B cell (primary cell): Measurements from ENCODE around the gene FTO. TPM values are rescaled to one million over a fixed set of nuclear protein-coding genes. Genes with fewer than 3 reads are reported as not detected.

ENCODE experiments used
- ATAC-seq: fragments of 200-7000 bp; cut with Tn5 transposase; one replicate; pipeline ENCODE4 v1.10.0; 2021; ENCODE audit warnings: low read depth, mild to moderate bottlenecking, moderate number of reproducible peaks, moderate library complexity
- CTCF ChIA-PET: fragments of 350-600 bp; sonication (Branson Sonifier 250); formaldehyde crosslinking; loops from one replicate; lab custom pipeline; 2021; ENCODE audit warnings: antibody characterized with exemption, inconsistent platforms; lab: Charles Lee
- POLR2A ChIA-PET: fragments of 350-600 bp; sonication (Branson Sonifier 250); formaldehyde crosslinking; loops from one replicate; lab custom pipeline; 2021; ENCODE audit warnings: antibody characterized with exemption; lab: Charles Lee
- DNase-seq: peaks from one replicate; pipeline ENCODE4 v3.0.0; 2013
- H2AFZ ChIP-seq: 2 replicates; pipeline ENCODE4 v1.6.1; 2012; ENCODE audit warnings: mild to moderate bottlenecking, low read depth, low read length; ENCODE audit not compliant: insufficient read depth, poor library complexity, severe bottlenecking
- H3K27ac ChIP-seq, 2 donors: 1 replicate in 1 of 2; 2 replicates in 1 of 2; pipeline ENCODE4 v1.5.1; 2012 to 2013; ENCODE audit warnings: low read length in 2 of 2, mild to moderate bottlenecking in 2 of 2, moderate library complexity in 1 of 2
- H3K27me3 ChIP-seq, 4 experiments: fragments of 200-600 bp in 1 of 4; sonication (generic) in 1 of 4; replicated peaks in 1 of 4; 1 replicate in 2 of 4; 2 replicates in 2 of 4; pipeline versions ENCODE4 v1.6.1 to v1.7.0; 2013 to 2016; ENCODE audit warnings: low read length in 3 of 4, mild to moderate bottlenecking in 2 of 4, mixed read lengths in 1 of 4, moderate library complexity in 1 of 4; ENCODE audit not compliant: insufficient read depth in 4 of 4, control insufficient read depth in 3 of 4; ENCODE audit errors: control extremely low read depth in 1 of 4
- H3K36me3 ChIP-seq, 2 experiments: replicated peaks in 1 of 2; 1 replicate in 1 of 2; 2 replicates in 1 of 2; pipeline versions ENCODE4 v1.6.1 to v1.7.1; 2013; ENCODE audit warnings: low read length in 1 of 2; ENCODE audit not compliant: insufficient read depth in 2 of 2, control insufficient read depth in 1 of 2; ENCODE audit errors: control extremely low read depth in 1 of 2, extremely low read depth in 1 of 2
- H3K4me1 ChIP-seq, 2 donors: fragments of 200-600 bp in 1 of 2; sonication (generic) in 1 of 2; 1 replicate in 1 of 2; 2 replicates in 1 of 2; pipeline versions ENCODE4 v1.5.1 to v1.6.1; 2013 to 2017; ENCODE audit warnings: low read length in 2 of 2; ENCODE audit not compliant: control insufficient read depth in 2 of 2, insufficient read depth in 2 of 2
- H3K4me2 ChIP-seq: replicated peaks from 2 replicates; pipeline ENCODE3; 2012; ENCODE audit warnings: mild to moderate bottlenecking, low read depth, low read length; ENCODE audit not compliant: poor library complexity, severe bottlenecking
- H3K4me3 ChIP-seq, 5 experiments: fragments of 200-600 bp in 1 of 5; sonication (generic) in 1 of 5; 1 replicate in 3 of 5; 2 replicates in 2 of 5; pipeline versions ENCODE4 v1.5.1 to v1.7.0; 2011 to 2016; ENCODE audit warnings: low read length in 4 of 5, mild to moderate bottlenecking in 4 of 5, low read depth in 2 of 5, control low read depth in 1 of 5, moderate library complexity in 1 of 5; ENCODE audit not compliant: insufficient read depth in 1 of 5; ENCODE audit errors: control extremely low read depth in 1 of 5, extremely low read depth in 1 of 5
- H3K79me2 ChIP-seq: fragments of 200-600 bp; sonication (generic); one replicate; pipeline ENCODE4 v1.6.0; 2016; ENCODE audit warnings: low read length; ENCODE audit not compliant: control insufficient read depth, insufficient read depth
- H3K9ac ChIP-seq: fragments of 200-600 bp; sonication (generic); 2 replicates; pipeline ENCODE4 v1.6.1; 2017; ENCODE audit warnings: mild to moderate bottlenecking, low read length, moderate library complexity
- H3K9me3 ChIP-seq, 3 donors: one replicate each; pipeline versions ENCODE4 v1.6.1 to v1.7.1; 2013; ENCODE audit warnings: low read length in 2 of 3; ENCODE audit not compliant: control insufficient read depth in 2 of 3, insufficient read depth in 1 of 3; ENCODE audit errors: control extremely low read depth in 1 of 3
- H4K20me1 ChIP-seq: 2 replicates; pipeline ENCODE4 v1.6.0; 2012; ENCODE audit warnings: mild to moderate bottlenecking, low read length; ENCODE audit not compliant: insufficient read depth, control insufficient read depth, poor library complexity, severe bottlenecking
- H3K27ac Mint-ChIP-seq: one replicate; pipeline ENCODE4 v1.8.0; 2021; ENCODE audit warnings: mixed read lengths
- H3K27me3 Mint-ChIP-seq: one replicate; pipeline ENCODE4 v1.8.0; 2021; ENCODE audit warnings: mixed read lengths
- H3K4me1 Mint-ChIP-seq: one replicate; pipeline ENCODE4 v1.8.0; 2021; ENCODE audit warnings: mixed read lengths
- H3K4me3 Mint-ChIP-seq: one replicate; pipeline ENCODE4 v1.8.0; 2021; ENCODE audit warnings: mixed read lengths
- H3K9me3 Mint-ChIP-seq: one replicate; pipeline ENCODE4 v1.8.0; 2022; ENCODE audit warnings: mixed read lengths; ENCODE audit not compliant: insufficient read depth
- EZH2 ChIP-seq: IDR thresholded peaks from 2 replicates; pipeline ENCODE4 v1.6.1; 2012; ENCODE audit warnings: borderline replicate concordance, low read depth, mild to moderate bottlenecking, moderate library complexity, low read length; ENCODE audit not compliant: insufficient read depth, poor library complexity, severe bottlenecking
- WGBS: methylation state at CpG from one replicate; pipeline ENCODE4 v1.1.5; 2013; ENCODE audit warnings: missing lambda C conversion rate; ENCODE audit not compliant: insufficient coverage; 5-methylcytosine and 5-hydroxymethylcytosine counted together
- intact Hi-C: fragments of 100-400 bp; cut with micrococcal nuclease; formaldehyde crosslinking; loops from one replicate; pipeline ENCODE4 v1.10.0; 2022
- polyA plus RNA-seq: library from polyadenylated mRNA; depleted of rRNA; stranded (reverse); fragments of >200 nt; gene quantifications from 2 replicates; pipeline ENCODE4 v1.2.3, GENCODE V29; 2012
- total RNA-seq, 2 donors: library from RNA; stranded (reverse); fragments of 120-200 nt in 1 of 2; gene quantifications; 1 replicate in 1 of 2; 2 replicates in 1 of 2; pipeline versions ENCODE4 v1.2.3 to v1.2.4, GENCODE V29; 2013 to 2022
- TF ChIP-seq, protein P1 (sequence below): fragments of 200-600 bp; IDR thresholded peaks from one replicate; pipeline ENCODE4 v1.8.0; 2022; ENCODE audit warnings: antibody characterized with exemption, mild to moderate bottlenecking

FTO gene
- total and polyA plus RNA-seq, 2 donors (not counting 1 experiment from before 2014, with no cell fraction given), result 26.5 to 68.5 TPM

DNA sequence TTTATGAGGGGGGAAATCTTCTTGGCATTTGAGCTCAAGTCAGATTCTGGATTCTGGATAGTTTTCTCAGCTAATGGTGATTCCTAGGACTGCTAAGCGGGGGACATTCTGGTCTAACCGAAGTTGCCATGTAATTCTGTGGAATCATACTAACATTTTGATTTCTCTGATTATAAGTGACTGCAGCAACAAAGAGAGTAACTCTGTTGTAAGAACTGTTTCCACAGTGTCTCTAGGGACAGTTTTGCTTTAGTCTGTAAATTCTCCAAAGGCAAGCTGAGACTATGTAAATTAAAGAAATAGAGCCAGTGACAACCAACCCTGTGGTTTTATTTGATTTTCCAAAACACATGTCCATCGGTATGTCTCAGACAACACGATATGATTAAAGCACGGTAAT, 296.4 kb downstream of the FTO start:
- ATAC-seq (no peak), DNase-seq (no peak)
- Histone ChIP-seq H3K9me3 (no peaks in the 10 kb centered on the region), H3K4me3 (no peak overlapping the region), H2AFZ (no peak overlapping the region), H3K27ac (no peak overlapping the region), H3K4me1 (no peaks in the 10 kb centered on the region), H4K20me1 (no peaks in the 10 kb centered on the region), H3K27me3 (no peaks in the 10 kb centered on the region), H3K4me2 (no peak overlapping the region), H3K9ac (no peak overlapping the region), H3K36me3 (no peaks in the 10 kb centered on the region), H3K79me2 (no peaks in the 10 kb centered on the region)
- no CpG with 5 or more reads among the region's 5 CpGs for WGBS
- Mint-ChIP-seq H3K4me1 (no peaks in the 10 kb centered on the region), H3K4me3 (no peak overlapping the region), H3K9me3 (no peaks in the 10 kb centered on the region), H3K27me3 (no peaks in the 10 kb centered on the region), H3K27ac (no peak overlapping the region)
- ChIA-PET POLR2A (no interaction called here), CTCF (no interaction called here)
- intact Hi-C loops, result no loop called here
- no peak for TF ChIP-seq EZH2

DNA sequence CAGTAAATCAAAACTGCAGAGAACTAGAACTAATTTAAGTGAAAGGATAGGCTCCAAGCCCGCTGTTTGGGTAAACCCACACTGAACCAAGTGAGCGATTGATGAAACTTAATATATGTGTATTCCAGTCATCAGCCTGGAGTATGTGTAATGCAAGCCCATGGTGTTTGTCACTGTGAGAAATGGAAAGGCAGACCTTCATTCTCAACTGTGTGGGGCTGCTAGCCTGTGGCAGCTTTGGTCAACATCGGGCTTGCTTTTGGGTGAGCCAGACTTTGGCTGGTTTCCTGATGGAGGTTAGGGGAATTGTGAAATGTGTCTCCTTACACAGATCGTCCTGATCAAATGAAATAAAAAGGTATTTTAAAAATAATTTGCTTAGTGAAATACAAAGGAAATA, 302.7 kb downstream of the FTO start:
- Mint-ChIP-seq H3K4me1 (no peaks in the 10 kb centered on the region), H3K27me3 (no peaks in the 10 kb centered on the region), H3K9me3 (no peaks in the 10 kb centered on the region), H3K27ac (no peak overlapping the region), H3K4me3 (no peak overlapping the region)
- Histone ChIP-seq H3K4me3 (no peak overlapping the region), H3K36me3 (no peaks in the 10 kb centered on the region), H3K27me3 (no peaks in the 10 kb centered on the region), H3K27ac (no peak overlapping the region), H4K20me1 (no peaks in the 10 kb centered on the region), H3K79me2 (no peaks in the 10 kb centered on the region), H2AFZ (no peak overlapping the region), H3K9ac (no peak overlapping the region), H3K4me2 (no peak overlapping the region), H3K9me3 (peaks cover 0 to 4% (median 0%) of the 10 kb centered on the region in 3 donors), H3K4me1 (no peaks in the 10 kb centered on the region)
- ChIA-PET POLR2A (no interaction called here), CTCF (no interaction called here)
- DNase-seq (no peak), ATAC-seq (no peak)
- intact Hi-C loops, result no loop called here
- TF ChIP-seq, protein P1, sequence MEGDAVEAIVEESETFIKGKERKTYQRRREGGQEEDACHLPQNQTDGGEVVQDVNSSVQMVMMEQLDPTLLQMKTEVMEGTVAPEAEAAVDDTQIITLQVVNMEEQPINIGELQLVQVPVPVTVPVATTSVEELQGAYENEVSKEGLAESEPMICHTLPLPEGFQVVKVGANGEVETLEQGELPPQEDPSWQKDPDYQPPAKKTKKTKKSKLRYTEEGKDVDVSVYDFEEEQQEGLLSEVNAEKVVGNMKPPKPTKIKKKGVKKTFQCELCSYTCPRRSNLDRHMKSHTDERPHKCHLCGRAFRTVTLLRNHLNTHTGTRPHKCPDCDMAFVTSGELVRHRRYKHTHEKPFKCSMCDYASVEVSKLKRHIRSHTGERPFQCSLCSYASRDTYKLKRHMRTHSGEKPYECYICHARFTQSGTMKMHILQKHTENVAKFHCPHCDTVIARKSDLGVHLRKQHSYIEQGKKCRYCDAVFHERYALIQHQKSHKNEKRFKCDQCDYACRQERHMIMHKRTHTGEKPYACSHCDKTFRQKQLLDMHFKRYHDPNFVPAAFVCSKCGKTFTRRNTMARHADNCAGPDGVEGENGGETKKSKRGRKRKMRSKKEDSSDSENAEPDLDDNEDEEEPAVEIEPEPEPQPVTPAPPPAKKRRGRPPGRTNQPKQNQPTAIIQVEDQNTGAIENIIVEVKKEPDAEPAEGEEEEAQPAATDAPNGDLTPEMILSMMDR, result no peak
- TF ChIP-seq EZH2, result no peak
- WGBS, result 100% methylated on average over 3 of the region's 4 CpGs
